Kidney (tissue), 14 donors: ENCODE data around the gene SLITRK2. TPM values are rescaled to one million over a fixed set of nuclear protein-coding genes. Genes with fewer than 3 reads are reported as not detected.
A peak's percentile ranks its signal among the peaks of the same experiment; 100 is the strongest.

Experiments
- DNase-seq, 5 donors: peaks; one replicate each; pipeline ENCODE4 v3.0.0-alpha.2; 2013 to 2020
- FAIRE-seq: peaks from 2 replicates; lab custom pipeline; 2012; peaks lifted over from hg19 to GRCh38; lab: Jason Lieb, UNC
- H3K27ac ChIP-seq, 2 donors: one replicate each; pipeline ENCODE4 v1.7.0; 2013; ENCODE audit warnings: low read depth in 2 of 2, low read length in 2 of 2, inconsistent platforms in 1 of 2
- H3K27me3 ChIP-seq: one replicate; pipeline ENCODE4 v1.7.1; 2013; ENCODE audit warnings: low read length, inconsistent platforms; ENCODE audit not compliant: control insufficient read depth, insufficient read depth
- H3K36me3 ChIP-seq, 3 donors: one replicate each; pipeline versions ENCODE4 v1.7.0 to v1.7.1; 2013; ENCODE audit warnings: low read length in 3 of 3, control low read depth in 1 of 3, inconsistent platforms in 1 of 3; ENCODE audit not compliant: insufficient read depth in 3 of 3, control insufficient read depth in 2 of 3
- H3K4me1 ChIP-seq, 3 donors: one replicate each; pipeline versions ENCODE4 v1.7.0 to v1.7.1; 2013; ENCODE audit warnings: low read length in 3 of 3, inconsistent platforms in 1 of 3, low read depth in 1 of 3; ENCODE audit not compliant: control insufficient read depth in 2 of 3, insufficient read depth in 2 of 3
- H3K4me3 ChIP-seq, 3 donors: one replicate each; pipeline versions ENCODE4 v1.7.0 to v1.8.1; 2013; ENCODE audit warnings: low read length in 3 of 3, control low read depth in 1 of 3, inconsistent platforms in 1 of 3
- H3K9ac ChIP-seq, 3 donors: one replicate each; pipeline versions ENCODE4 v1.7.0 to v1.7.1; 2013; ENCODE audit warnings: low read length in 3 of 3, control low read depth in 1 of 3, inconsistent platforms in 1 of 3
- H3K9me3 ChIP-seq, 3 donors: one replicate each; pipeline versions ENCODE4 v1.7.0 to v1.7.1; 2013; ENCODE audit warnings: low read length in 3 of 3, control low read depth in 1 of 3, inconsistent platforms in 1 of 3; ENCODE audit not compliant: control insufficient read depth in 2 of 3, insufficient read depth in 1 of 3
- CTCF ChIP-seq: IDR thresholded peaks from 3 replicates; pipeline ENCODE4 v1.5.1; 2012; ENCODE audit warnings: mild to moderate bottlenecking, moderate library complexity, borderline replicate concordance; ENCODE audit not compliant: insufficient read depth; ENCODE audit errors: extremely low read depth
- intact Hi-C: fragments of 100-400 bp; cut with DNase I; formaldehyde crosslinking; loops from one replicate; pipeline ENCODE4 v1.11.1; 2022
- polyA plus RNA-seq: library from polyadenylated mRNA; stranded (reverse); fragments of 350-450 nt; fragmentation: Illumina TruSeq; extraction: RNeasy Lipid Tissue Mini Kit (QIAGEN cat#74804); gene quantifications from one replicate; pipeline ENCODE4 v1.2.3, GENCODE V29; 2014; ENCODE audit warnings: low read depth, low replicate concordance; ENCODE audit not compliant: insufficient read depth
- total RNA-seq: library from RNA; stranded (reverse); fragmentation: NEBNext Ultra II Directional; extraction: Animal tissue kit (Norgen Biotek cat#: 25700); gene quantifications from one replicate; pipeline ENCODE4 v1.2.1, GENCODE V29; 2021
- donor health status: control.
- donor health status: control.
- donor health status: control.
- donor health status: control.
- donor health status: control.
- donor health status: DM: yes; HTN: yes; CAD: no.
- donor health status: Normal renal cell carcinoma (clear cell type).

SLITRK2 gene
- total and polyA plus RNA-seq, 2 donors from 2014 or later, result 0.34 to 3.8 TPM

DNA sequence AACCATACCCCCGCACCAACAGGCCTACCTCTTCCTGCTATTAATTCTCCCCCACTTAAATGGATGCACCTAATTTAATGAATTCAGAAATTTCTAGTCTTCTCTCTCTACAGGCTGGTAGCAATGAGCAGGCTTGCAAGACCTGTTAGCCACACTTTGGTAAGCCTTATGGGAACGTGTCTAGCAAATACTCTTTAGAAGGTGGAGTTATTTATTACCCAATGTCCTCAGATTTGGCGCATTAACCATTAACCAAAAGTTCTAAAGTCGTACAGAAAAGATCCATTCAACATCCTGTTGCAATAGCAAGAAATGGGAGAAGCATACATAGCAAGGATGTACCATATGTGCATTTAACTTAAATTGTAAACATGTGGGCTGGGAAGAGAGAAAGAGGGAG lies 47.5 kb downstream of the SLITRK2 start:
- peaks cover 0 to 7% (median 0%) of the 10 kb centered on the region in 3 donors for H3K4me1 ChIP-seq
- no peaks in the 10 kb centered on the region for H3K27me3 ChIP-seq
- H3K4me3 ChIP-seq, result no peak overlapping the region
- no peak overlapping the region for H3K27ac ChIP-seq
- no peak overlapping the region for H3K9ac ChIP-seq
- H3K9me3 ChIP-seq, result no peaks in the 10 kb centered on the region
- DNase-seq (peak in 2 of 5 donors; percentile 46 to 53), FAIRE-seq (peak; percentile 87)
- H3K36me3 ChIP-seq, result no peaks in the 10 kb centered on the region
- intact Hi-C loops, result no loop called here
- no peak for TF ChIP-seq CTCF
